K562 (cell line): Measurements from ENCODE around the gene CMSS1. TPM values are rescaled to one million over a fixed set of nuclear protein-coding genes. Genes with fewer than 3 reads are reported as not detected.

ENCODE experiments used
- ATAC-seq: fragments of 200-7000 bp; cut with Tn5 transposase; 3 replicates; pipeline ENCODE4 v1.9.1; 2020; ENCODE audit warnings: moderate library complexity
- BruUV-seq: library from RNA; stranded (reverse); fragments of 400-500 nt; replicated peaks from 2 replicates; lab custom pipeline; 2021; lab: Mats Ljungman, UMichigan
- CTCF ChIA-PET: fragments of 300-600 bp; formaldehyde crosslinking; extraction: SDS; loops from one replicate; lab custom pipeline; 2021; ENCODE audit warnings: low intra/inter-chr PET ratio; lab: Yijun Ruan, JAX
- POLR2A ChIA-PET: fragments of 300-600, 350-650 bp; sonication (Branson Sonifier 250); formaldehyde crosslinking; extraction: SDS; loops from one replicate; lab custom pipeline; 2021; ENCODE audit warnings: antibody characterized with exemption, inconsistent platforms; lab: Yijun Ruan, JAX
- DNase-seq, 4 experiments: peaks; one replicate each; pipeline versions ENCODE4 v3.0.0 to v3.0.0-alpha.2; 2011 to 2018; ENCODE audit warnings: low spot score in 3 of 4, mixed read lengths in 3 of 4; ENCODE audit errors: extremely low read depth in 1 of 4
- FAIRE-seq: peaks from 2 replicates; lab custom pipeline; 2011; peaks lifted over from hg19 to GRCh38; lab: Jason Lieb, UNC
- H2AFZ ChIP-seq: 2 replicates; pipeline ENCODE4 v1.6.0; 2011; ENCODE audit warnings: low read depth, low read length, control low read depth, inconsistent platforms
- H3K27ac ChIP-seq: fragments of 200-600 bp; 3 replicates; pipeline ENCODE4 v1.8.0; 2011; ENCODE audit warnings: low read depth, mild to moderate bottlenecking, control low read depth, inconsistent platforms, low read length, moderate library complexity, mixed read lengths; ENCODE audit errors: extremely low read depth
- H3K27me3 ChIP-seq, 2 experiments: fragments of 300-600 bp in 1 of 2; 2 replicates in 1 of 2; 3 replicates in 1 of 2; pipeline versions ENCODE4 v1.6.0 to v1.8.0; 2011; ENCODE audit warnings: inconsistent platforms in 2 of 2, low read length in 2 of 2, mild to moderate bottlenecking in 1 of 2, mixed read lengths in 1 of 2, moderate library complexity in 1 of 2; ENCODE audit not compliant: control insufficient read depth in 2 of 2, insufficient read depth in 2 of 2
- H3K36me3 ChIP-seq: fragments of 300-600 bp; 3 replicates; pipeline ENCODE4 v1.8.0; 2011; ENCODE audit warnings: mild to moderate bottlenecking, low read length, inconsistent platforms; ENCODE audit not compliant: control insufficient read depth, insufficient read depth
- H3K4me1 ChIP-seq, 2 experiments: fragments of 200-600 bp in 1 of 2; replicated peaks in 1 of 2; 2 replicates in 1 of 2; 3 replicates in 1 of 2; pipeline versions ENCODE4 v1.5.1 to v1.8.0; 2011; ENCODE audit warnings: inconsistent platforms in 2 of 2, low read length in 2 of 2, mild to moderate bottlenecking in 1 of 2, mixed read lengths in 1 of 2, moderate library complexity in 1 of 2; ENCODE audit not compliant: control insufficient read depth in 2 of 2, insufficient read depth in 2 of 2
- H3K4me2 ChIP-seq: 2 replicates; pipeline ENCODE4 v1.6.1; 2011; ENCODE audit warnings: low read length, control low read depth, inconsistent platforms, mixed read lengths; ENCODE audit not compliant: insufficient read depth
- H3K4me3 ChIP-seq: fragments of 200-600 bp; sonication (generic), shearing (Covaris generic); 2 replicates; pipeline ENCODE4 v1.5.1; 2016; ENCODE audit warnings: control low read depth, inconsistent platforms
- H3K79me2 ChIP-seq: fragments of 200-600 bp; 3 replicates; pipeline ENCODE4 v1.8.0; 2011; ENCODE audit warnings: low read length, inconsistent platforms; ENCODE audit not compliant: control insufficient read depth, insufficient read depth
- H3K9ac ChIP-seq, 2 experiments: 2 replicates each; pipeline versions ENCODE4 v1.6.0 to v1.6.1; 2011; ENCODE audit warnings: low read depth in 2 of 2, low read length in 2 of 2, control low read depth in 1 of 2, inconsistent platforms in 1 of 2, mild to moderate bottlenecking in 1 of 2, mixed read lengths in 1 of 2; ENCODE audit not compliant: insufficient read depth in 1 of 2
- H3K9me1 ChIP-seq: one replicate; pipeline ENCODE4 v1.6.0; 2011; ENCODE audit warnings: inconsistent platforms, mild to moderate bottlenecking, low read length, moderate library complexity; ENCODE audit not compliant: control insufficient read depth, insufficient read depth
- H3K9me3 ChIP-seq: replicated peaks from 2 replicates; pipeline ENCODE4 v1.5.1; 2011; ENCODE audit warnings: low read depth, low read length, inconsistent platforms; ENCODE audit not compliant: control insufficient read depth, insufficient read depth
- H4K20me1 ChIP-seq: replicated peaks from 2 replicates; pipeline ENCODE4 v1.6.1; 2011; ENCODE audit warnings: low read length, inconsistent platforms, mixed read lengths; ENCODE audit not compliant: control insufficient read depth, insufficient read depth
- CBX2 ChIP-seq: fragments of 200-600 bp; sonication (generic); IDR thresholded peaks from one replicate; pipeline ENCODE4 v1.6.1; 2012; ENCODE audit warnings: mild to moderate bottlenecking, low read length, inconsistent platforms; ENCODE audit not compliant: insufficient read depth, poor library complexity, severe bottlenecking
- DACH1 ChIP-seq: fragments of 450-650 bp; IDR thresholded peaks from 2 replicates; pipeline ENCODE4 v1.6.1; 2018; ENCODE audit not compliant: partially characterized antibody
- ELF4 ChIP-seq: fragments of 450-650 bp; formaldehyde crosslinking; IDR thresholded peaks from 2 replicates; pipeline ENCODE4 v1.4.0; 2022; ENCODE audit warnings: missing genetic modification characterization
- FOXJ3 ChIP-seq: sonication (generic); formaldehyde crosslinking; IDR thresholded peaks from 2 replicates; pipeline ENCODE4 v1.4.0; 2020; ENCODE audit warnings: mild to moderate bottlenecking, missing genetic modification reagents
- IRF2 ChIP-seq: sonication (generic); formaldehyde crosslinking; IDR thresholded peaks from 2 replicates; pipeline ENCODE4 v1.8.1; 2022; ENCODE audit warnings: mild to moderate bottlenecking, missing genetic modification reagents
- IRF9 ChIP-seq: fragments of 450-650 bp; IDR thresholded peaks from 2 replicates; pipeline ENCODE4 v1.6.1; 2016; ENCODE audit warnings: missing biosample characterization, missing genetic modification characterization
- LARP7 ChIP-seq: fragments of 450-650 bp; IDR thresholded peaks from 2 replicates; pipeline ENCODE4 v1.6.1; 2016
- NFATC3 ChIP-seq: fragments of 450-650 bp; IDR thresholded peaks from 2 replicates; pipeline ENCODE4 v1.6.1; 2017; ENCODE audit warnings: mild to moderate bottlenecking
- POLR3G ChIP-seq: IDR thresholded peaks from 2 replicates; pipeline ENCODE4 v1.6.1; 2011; ENCODE audit not compliant: insufficient read length, insufficient replicate concordance; ENCODE audit errors: extremely low read depth
- RB1 ChIP-seq: fragments of 450-650 bp; IDR thresholded peaks from 2 replicates; pipeline ENCODE4 v1.6.1; 2017; ENCODE audit warnings: low read depth, mild to moderate bottlenecking
- RCOR1 ChIP-seq, 2 experiments: IDR thresholded peaks; 2 replicates each; pipeline ENCODE4 v1.6.1; 2012; ENCODE audit warnings: low read depth in 2 of 2, low read length in 2 of 2, borderline replicate concordance in 1 of 2, improper control_type of control experiment in 1 of 2
- ZKSCAN8 ChIP-seq: fragments of 200-800 bp; sonication (Bioruptor generic); IDR thresholded peaks from 2 replicates; pipeline ENCODE4 v1.6.1; 2016; ENCODE audit warnings: missing genetic modification characterization, missing compliant biosample characterization
- ZNF175 ChIP-seq: fragments of 200-800 bp; sonication (Bioruptor generic); IDR thresholded peaks from 2 replicates; pipeline ENCODE4 v1.6.1; 2016; ENCODE audit warnings: low read depth, mild to moderate bottlenecking, missing genetic modification characterization, missing compliant biosample characterization
- ZNF318 ChIP-seq, 2 experiments: fragments of 450-650 bp; IDR thresholded peaks; 2 replicates each; pipeline ENCODE4 v1.6.1; 2016; ENCODE audit warnings: mild to moderate bottlenecking in 2 of 2, borderline replicate concordance in 1 of 2, low read depth in 1 of 2, moderate library complexity in 1 of 2
- ZNF551 ChIP-seq: fragments of 250-450 bp; sonication (Bioruptor Pico); IDR thresholded peaks from 2 replicates; pipeline ENCODE4 v1.5.0; 2021; ENCODE audit warnings: mild to moderate bottlenecking, moderate library complexity
- WGBS: fragments of 100-300 bp; shearing (Covaris generic); methylation state at CpG from one replicate; pipeline ENCODE4 v1.1.6; 2016; ENCODE audit warnings: low coverage, mixed read lengths; ENCODE audit not compliant: insufficient coverage; ENCODE audit errors: missing lambda C conversion rate; 5-methylcytosine and 5-hydroxymethylcytosine counted together
- in situ Hi-C: fragments of 300-500 bp; cut with MboI; formaldehyde crosslinking; loops from 4 replicates; pipeline ENCODE4 v1.15.0; 2018; ENCODE audit warnings: inconsistent platforms, mixed read lengths
- intact Hi-C: fragments of 100-400 bp; cut with micrococcal nuclease; formaldehyde crosslinking; loops from 2 replicates; pipeline ENCODE4 v1.14.2; 2022
- polyA plus RNA-seq, 8 experiments: library from polyadenylated mRNA; depleted of rRNA in 4 of 8; stranded (reverse) in 5 of 8; unstranded in 3 of 8; fragments of >200 nt; fragmentation: Nextera tagmentation in 2 of 8; fragmentation: Illumina TruSeq in 1 of 8; extraction: Ambion mirVana in 2 of 8; extraction: Trizol in 1 of 8; gene quantifications; 2 replicates each; pipeline versions ENCODE4 v1.2.1 to v1.2.3, GENCODE V29; 2011 to 2014; ENCODE audit warnings: inconsistent platforms in 1 of 8, missing spikeins in 1 of 8
- total RNA-seq, 7 experiments: library from RNA; depleted of rRNA in 6 of 7; stranded (reverse); fragments of >200 nt in 6 of 7; fragmentation: Illumina TruSeq in 2 of 7; extraction: Trizol in 2 of 7; gene quantifications; 2 replicates each; pipeline versions ENCODE4 v1.2.1 to v1.2.3, GENCODE V29; 2011 to 2021; ENCODE audit warnings: low replicate concordance in 1 of 7

CMSS1 gene
- total and polyA plus RNA-seq, 9 of the 15 experiments (the other 6 are each of a cell fraction or from before 2014, with no cell fraction given), result 46.9 to 109 (median 72.3) TPM

- CTCF ChIA-PET, result no interaction called here
- no peak for ATAC-seq
Observed at GRCh38 chr3:100183608-100184125, 366.0 kb downstream of the CMSS1 start.

More at GRCh38 chr3:100183608-100184125, 366.0 kb downstream of the CMSS1 start:
- Histone ChIP-seq H3K27me3 (no peaks in the 10 kb centered on the region), H3K36me3 (peaks cover 2% of the 10 kb centered on the region; the same call in 1 of the 3 replicates), H3K4me2 (no peak overlapping the region), H3K27ac (no peak overlapping the region), H3K4me3 (no peak overlapping the region), H3K4me1 (no peaks in the 10 kb centered on the region; a peak in 1 of 5 replicates), H3K9me1 (no peaks in the 10 kb centered on the region), H3K79me2 (no peaks in the 10 kb centered on the region), H2AFZ (no peak overlapping the region), H3K9me3 (no peaks in the 10 kb centered on the region), H4K20me1 (no peaks in the 10 kb centered on the region), H3K9ac (no peak overlapping the region)
- POLR2A ChIA-PET, result no interaction called here
- FAIRE-seq, result no peak
- in situ Hi-C loops (no loop called here), intact Hi-C loops (no loop called here)
- TF ChIP-seq DACH1 (no peak), IRF2 (CRISPR knock-in tag) (no peak), IRF9 (tag) (no peak), NFATC3 (no peak), ZNF175 (CRISPR knock-in tag) (no peak), ZKSCAN8 (no peak), RB1 (no peak), ZNF551 (CRISPR knock-in tag) (no peak), RCOR1 (IDR thresholded peaks at IDR 0.05; ENCODE audit: borderline replicate concordance in 1 of 2, low read depth in 2 of 2, low read length in 2 of 2) (no peak), LARP7 (no peak), FOXJ3 (CRISPR knock-in tag) (no peak), POLR3G (no peak), ELF4 (no peak), ZNF318 (IDR thresholded peaks at IDR 0.05; ENCODE audit: borderline replicate concordance in 1 of 2, low read depth in 1 of 2) (no peak), CBX2 (no peak)
- no TSS peak for BruUV-seq
- WGBS, result 89% methylated on average over 1 of the region's 1 CpG
- DNase-seq, result no peak
